Testis (tissue), 2 donors: ENCODE measurements around the gene NFIB.

ENCODE experiments used
- CTCF ChIP-seq, 3 experiments: fragments of 450-650 bp in 2 of 3; fragments of 200-600 bp in 1 of 3; sonication (generic) in 1 of 3; IDR thresholded peaks; one replicate each; pipeline ENCODE4 v1.5.1; 2016 to 2019; ENCODE audit warnings: antibody characterized with exemption in 3 of 3, mild to moderate bottlenecking in 2 of 3, moderate library complexity in 1 of 3
- POLR2A ChIP-seq: fragments of 450-650 bp; IDR thresholded peaks from one replicate; pipeline ENCODE4 v1.6.1; 2017; ENCODE audit warnings: antibody characterized with exemption, mild to moderate bottlenecking, moderate library complexity

- TF ChIP-seq CTCF (IDR thresholded peaks at IDR 0.05) (no peak), POLR2A (no peak)
These were observed 98.3 kb downstream of the NFIB start for GRCh38 chr9:14215614-14216013.
